ENCODE results near the gene SHFL. TPM values are rescaled to one million over a fixed set of nuclear protein-coding genes. Genes with fewer than 3 reads are reported as not detected.
A peak's percentile ranks its signal among the peaks of the same experiment; 100 is the strongest.

SHFL gene
- total RNA-seq, 1 experiment from 2014 or later, result 29.0 TPM

- no peak for DNase-seq (ENCODE audit: low read depth)
These were observed 21.8 kb downstream of the SHFL start for GRCh38 chr19:10107817-10108367.

DNA sequence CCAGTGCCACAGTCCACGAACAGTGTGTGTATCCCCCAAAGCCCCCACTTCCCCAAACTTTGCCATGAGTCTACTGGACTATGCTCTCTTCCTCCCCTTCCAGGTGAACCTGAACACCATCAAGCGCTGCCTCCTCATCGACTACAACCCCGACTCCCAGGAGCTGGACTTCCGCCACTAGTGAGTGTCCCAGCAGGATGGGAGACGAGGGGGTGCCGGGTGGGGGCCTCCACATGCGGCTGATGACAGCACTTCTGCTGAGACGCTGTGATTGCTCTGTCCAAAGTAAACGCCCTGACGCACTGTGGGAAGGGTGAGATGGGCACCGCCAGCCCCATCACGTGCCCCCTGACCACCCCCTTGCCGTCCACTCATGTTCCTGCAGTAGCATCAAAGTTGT lies 23.4 kb downstream of the SHFL start:
- no peak for DNase-seq (ENCODE audit: low read depth)

DNA sequence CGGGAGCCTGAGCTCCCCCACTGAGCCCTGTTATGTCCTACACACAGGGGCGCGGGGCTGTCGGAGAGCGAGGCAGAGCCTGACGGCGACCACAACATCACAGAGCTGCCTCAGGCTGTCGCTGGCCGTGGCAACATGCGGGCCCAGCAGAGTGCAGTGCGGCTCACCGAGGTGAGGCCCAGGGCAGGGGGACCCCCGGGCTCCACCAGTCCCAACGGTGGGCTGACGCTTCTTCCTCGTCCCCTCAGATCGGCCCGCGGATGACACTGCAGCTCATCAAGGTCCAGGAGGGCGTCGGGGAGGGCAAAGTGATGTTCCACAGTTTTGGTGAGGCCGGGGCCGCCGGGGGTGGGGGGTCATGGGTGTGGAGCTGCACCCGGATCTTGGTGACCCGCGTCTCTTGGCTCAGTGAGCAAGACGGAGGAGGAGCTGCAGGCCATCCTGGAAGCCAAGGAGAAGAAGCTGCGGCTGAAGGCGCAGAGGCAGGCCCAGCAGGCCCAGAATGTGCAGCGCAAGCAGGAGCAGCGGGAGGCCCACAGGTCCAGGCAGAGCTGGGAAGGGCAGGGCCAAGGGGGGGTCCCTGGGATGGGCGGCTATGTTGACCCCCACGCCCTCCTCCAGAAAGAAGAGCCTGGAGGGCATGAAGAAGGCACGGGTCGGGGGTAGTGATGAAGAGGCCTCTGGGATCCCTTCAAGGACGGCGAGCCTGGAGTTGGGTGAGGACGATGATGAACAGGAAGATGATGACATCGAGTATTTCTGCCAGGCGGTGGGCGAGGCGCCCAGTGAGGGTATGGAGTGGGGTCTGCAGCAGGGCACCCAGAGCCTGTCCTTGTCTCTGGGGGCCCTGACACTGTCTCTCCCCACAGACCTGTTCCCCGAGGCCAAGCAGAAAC lies 24.2 kb downstream of the SHFL start:
- no peak for DNase-seq (ENCODE audit: low read depth)

DNA sequence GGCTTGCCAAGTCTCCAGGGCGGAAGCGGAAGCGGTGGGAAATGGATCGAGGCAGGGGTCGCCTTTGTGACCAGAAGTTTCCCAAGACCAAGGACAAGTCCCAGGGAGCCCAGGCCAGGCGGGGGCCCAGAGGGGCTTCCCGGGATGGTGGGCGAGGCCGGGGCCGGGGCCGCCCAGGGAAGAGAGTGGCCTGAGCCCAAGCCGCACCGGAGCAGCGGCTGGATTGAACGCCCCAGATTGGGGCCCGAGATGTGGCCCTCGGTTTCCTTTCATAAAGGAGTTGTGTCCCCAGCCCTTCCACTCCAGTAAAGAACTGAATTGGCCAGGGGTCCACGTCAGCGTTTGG lies 24.8 kb downstream of the SHFL start:
- DNase-seq (ENCODE audit: low read depth), result no peak

GRCh38 chr19:10111405-10111811 lies 25.3 kb downstream of the SHFL start, which contains the start of gene P2RY11:
TSS of gene P2RY11 (plus strand) at chr19:10111693. CDS start at chr19:10111722, 29 bp downstream.
- no peak for DNase-seq (ENCODE audit: low read depth)

GRCh38 chr19:10112037-10112761 lies 26.1 kb downstream of the SHFL start:
- no peak for DNase-seq (ENCODE audit: low read depth)

- no peak for DNase-seq (ENCODE audit: low read depth)
These were observed 26.9 kb downstream of the SHFL start for GRCh38 chr19:10112895-10113591.

- no peak for DNase-seq (ENCODE audit: low read depth)
These were observed 27.5 kb downstream of the SHFL start for GRCh38 chr19:10113592-10113963.

DNA sequence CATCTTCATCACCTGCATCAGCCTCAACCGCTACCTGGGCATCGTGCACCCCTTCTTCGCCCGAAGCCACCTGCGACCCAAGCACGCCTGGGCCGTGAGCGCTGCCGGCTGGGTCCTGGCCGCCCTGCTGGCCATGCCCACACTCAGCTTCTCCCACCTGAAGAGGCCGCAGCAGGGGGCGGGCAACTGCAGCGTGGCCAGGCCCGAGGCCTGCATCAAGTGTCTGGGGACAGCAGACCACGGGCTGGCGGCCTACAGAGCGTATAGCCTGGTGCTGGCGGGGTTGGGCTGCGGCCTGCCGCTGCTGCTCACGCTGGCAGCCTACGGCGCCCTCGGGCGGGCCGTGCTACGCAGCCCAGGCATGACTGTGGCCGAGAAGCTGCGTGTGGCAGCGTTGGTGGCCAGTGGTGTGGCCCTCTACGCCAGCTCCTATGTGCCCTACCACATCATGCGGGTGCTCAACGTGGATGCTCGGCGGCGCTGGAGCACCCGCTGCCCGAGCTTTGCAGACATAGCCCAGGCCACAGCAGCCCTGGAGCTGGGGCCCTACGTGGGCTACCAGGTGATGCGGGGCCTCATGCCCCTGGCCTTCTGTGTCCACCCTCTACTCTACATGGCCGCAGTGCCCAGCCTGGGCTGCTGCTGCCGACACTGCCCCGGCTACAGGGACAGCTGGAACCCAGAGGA lies 28.0 kb downstream of the SHFL start:
- no peak for DNase-seq (ENCODE audit: low read depth)

GRCh38 chr19:10114651-10115391 lies 28.7 kb downstream of the SHFL start:
- no peak for DNase-seq (ENCODE audit: low read depth)

DNA sequence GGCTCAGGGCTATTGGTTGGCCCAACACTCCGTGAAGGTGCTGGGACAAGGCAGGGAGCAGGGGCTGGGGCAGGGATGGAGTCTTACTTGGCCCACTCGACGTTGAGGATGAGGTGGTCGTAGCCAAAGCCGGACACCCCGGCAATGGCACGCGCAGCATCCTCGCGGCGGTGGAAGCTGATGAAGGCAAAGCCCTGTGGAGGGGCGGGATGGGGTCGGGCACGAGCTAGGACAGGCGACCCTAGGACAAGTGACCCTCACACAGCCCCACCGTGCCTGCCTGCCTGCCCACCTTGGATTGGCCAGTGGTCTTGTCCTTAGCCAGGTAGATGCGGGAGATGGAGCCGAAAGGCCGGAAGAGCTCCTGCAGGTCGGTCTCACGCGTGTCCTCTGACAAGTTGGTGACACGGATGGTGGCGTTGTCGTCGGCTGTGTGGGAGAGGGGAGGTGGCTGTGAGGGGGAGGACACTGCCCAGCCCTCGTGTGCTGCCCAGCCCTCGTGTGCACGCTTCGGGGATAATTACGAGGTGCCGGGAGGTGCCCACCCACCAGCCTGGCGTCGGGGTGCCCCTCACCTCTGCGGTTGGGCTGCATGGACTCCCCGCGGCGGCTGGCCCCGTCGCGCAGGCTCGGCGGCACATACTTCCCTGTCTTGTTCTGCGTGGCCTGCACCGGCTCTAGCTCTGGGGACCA lies 29.4 kb downstream of the SHFL start:
- no peak for DNase-seq (ENCODE audit: low read depth)

DNA sequence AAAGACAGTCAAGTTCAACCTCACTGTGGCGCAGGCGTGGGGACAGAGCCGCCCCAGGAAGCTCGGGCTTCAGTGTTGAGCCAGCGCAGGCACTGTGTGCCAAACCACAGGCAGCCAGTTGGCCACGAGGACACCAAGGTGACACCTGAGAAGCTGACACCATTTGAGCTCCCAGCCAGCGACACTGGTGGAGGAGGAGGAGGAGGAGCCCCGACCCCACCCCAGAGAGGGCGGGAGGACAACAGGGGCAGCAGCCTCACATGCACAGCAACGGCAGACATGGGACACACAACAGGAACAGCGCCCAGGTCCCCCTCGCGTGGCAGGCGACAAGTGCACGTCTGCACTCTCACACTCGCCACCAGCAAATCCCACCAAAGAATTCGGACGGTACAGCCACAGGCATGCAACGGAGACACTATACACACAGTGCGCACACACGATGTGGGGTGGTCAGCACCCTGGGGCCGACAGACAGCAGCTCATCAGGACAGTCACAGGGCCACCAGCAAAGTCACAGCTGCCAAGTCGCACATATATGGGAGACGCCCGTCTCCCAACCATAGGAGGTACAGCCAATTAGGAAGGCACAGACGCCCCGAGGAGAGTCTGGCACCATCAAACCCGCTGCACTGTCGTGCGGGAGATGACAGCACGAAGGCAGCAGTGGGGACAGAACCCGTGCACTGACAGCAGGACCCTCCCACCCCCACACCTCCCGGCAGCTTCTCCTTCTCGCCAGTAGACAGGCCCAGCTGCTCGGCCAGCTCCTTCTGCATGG lies 30.2 kb downstream of the SHFL start:
- DNase-seq (ENCODE audit: low read depth), result no peak

- DNase-seq (ENCODE audit: low read depth), result no peak
These were observed 30.9 kb downstream of the SHFL start for GRCh38 chr19:10116866-10117616.

DNA sequence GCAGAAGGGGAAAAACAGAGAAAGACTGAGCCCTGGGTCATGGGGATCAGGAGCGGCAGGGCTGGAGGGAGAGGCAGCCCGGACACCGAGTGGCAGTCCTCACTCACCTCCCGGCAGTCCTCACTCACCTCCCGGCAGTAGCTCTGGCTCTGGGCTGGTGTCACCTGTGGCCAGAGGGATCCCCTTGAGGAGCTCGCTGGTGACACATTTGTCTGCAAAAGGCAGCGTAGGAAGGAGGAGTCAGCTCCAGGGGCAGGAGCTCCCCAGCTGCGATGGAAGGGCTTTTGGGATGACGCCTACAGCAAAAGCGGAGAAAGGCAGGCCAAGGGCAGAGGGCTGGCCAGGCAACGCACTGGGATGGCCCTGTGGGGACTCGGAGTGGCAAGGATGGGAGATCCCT lies 32.8 kb downstream of the SHFL start:
- DNase-seq (ENCODE audit: low read depth), result peak; percentile 36

DNA sequence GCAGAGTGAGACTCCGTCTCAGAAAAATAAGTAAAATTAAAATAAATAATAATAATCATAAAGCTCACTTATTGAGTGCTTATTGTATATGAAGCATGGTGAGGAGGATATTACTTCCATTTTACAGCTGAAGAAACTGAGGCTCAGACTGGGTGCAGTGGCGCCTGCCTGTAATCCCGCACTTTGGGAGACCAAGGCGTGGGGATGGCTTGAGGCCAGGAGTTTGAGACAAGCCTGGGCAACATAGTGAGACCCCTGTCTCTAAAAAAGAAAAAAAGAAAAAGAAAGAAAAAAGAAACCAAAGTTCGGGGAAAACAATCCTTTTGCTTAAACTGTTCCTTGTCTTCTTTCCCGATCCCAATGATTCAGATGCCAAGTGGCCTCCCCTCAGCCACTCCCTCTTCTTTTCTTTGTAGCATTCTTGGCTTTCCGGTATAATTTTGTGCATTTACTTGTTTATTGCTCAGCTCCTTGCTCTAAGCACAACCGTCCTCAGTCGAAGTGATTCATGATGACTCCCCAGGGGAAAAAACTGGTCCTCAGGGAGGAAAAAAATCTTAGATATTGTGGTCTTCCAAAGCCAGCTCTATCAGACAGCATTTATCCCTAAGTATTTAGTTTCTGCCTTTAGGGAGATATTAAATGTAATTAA lies 34.5 kb downstream of the SHFL start:
- DNase-seq (ENCODE audit: low read depth), result peak; percentile 96

DNA sequence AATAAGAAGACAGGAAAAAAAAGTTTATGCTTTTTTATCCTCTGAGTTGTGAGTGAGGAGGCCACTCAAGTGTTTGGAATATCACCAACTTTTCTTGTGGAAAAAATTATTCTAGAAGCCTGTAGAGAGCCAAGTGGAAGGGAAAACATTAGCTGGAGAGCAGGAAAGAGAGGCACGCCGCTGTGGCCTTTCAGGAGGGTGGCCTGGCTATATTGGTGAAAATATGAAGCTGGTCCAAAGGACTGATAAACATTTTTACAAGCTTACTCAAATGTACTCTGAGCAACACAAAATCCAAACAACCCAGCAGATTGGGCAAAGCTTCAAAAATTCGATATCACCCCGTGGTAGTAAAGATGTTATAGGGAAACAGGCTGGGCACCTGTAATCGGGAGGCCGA lies 35.9 kb downstream of the SHFL start:
- DNase-seq (ENCODE audit: low read depth), result no peak

DNA sequence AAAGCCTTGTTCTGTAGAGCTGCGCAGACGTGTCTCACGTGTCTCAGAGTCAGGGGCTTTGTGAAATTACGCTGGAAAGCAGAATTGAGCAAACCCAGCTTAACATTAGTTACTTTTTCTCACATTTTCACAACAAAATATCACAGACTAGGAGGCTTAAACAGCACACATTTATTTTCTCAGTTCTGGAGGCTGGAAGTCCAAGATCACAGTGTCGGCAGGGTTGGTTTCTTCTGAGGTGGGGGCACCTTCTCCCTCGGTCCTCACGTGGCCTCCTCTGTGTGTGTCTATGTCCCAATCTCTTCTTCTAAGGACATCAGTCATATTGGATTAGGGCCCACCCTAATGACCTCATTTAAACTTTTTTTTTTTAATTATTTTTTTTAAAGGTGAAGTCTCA lies 38.3 kb downstream of the SHFL start:
- DNase-seq (ENCODE audit: low read depth), result no peak

GRCh38 chr19:10126213-10126639 lies 40.1 kb downstream of the SHFL start:
- no peak for DNase-seq (ENCODE audit: low read depth)
